OCI-LY1 (cell line): Measurements from ENCODE around the gene PLA2G6.

Experiments used
- H2AFZ ChIP-seq: fragments of 200-600 bp; sonication (generic), shearing (Covaris generic); 2 replicates; pipeline ENCODE4 v1.6.0; 2014; ENCODE audit warnings: antibody characterized with exemption, mild to moderate bottlenecking, low read length
- H3F3A ChIP-seq: fragments of 200-600 bp; sonication (generic), shearing (Covaris generic); 2 replicates; pipeline ENCODE4 v1.6.0; 2014; ENCODE audit warnings: mild to moderate bottlenecking, antibody characterized with exemption, low read length, moderate library complexity; ENCODE audit not compliant: insufficient read depth
- H3K27ac ChIP-seq: fragments of 200-600 bp; sonication (generic); 2 replicates; pipeline ENCODE4 v1.5.1; 2014; ENCODE audit warnings: low read length, mixed run types, mild to moderate bottlenecking, low read depth; ENCODE audit not compliant: poor library complexity, severe bottlenecking
- H3K27me3 ChIP-seq: fragments of 200-600 bp; sonication (generic); 2 replicates; pipeline ENCODE4 v1.6.0; 2014; ENCODE audit warnings: antibody characterized with exemption, mild to moderate bottlenecking, low read length, moderate library complexity; ENCODE audit not compliant: insufficient read depth
- H3K36me3 ChIP-seq: fragments of 200-600 bp; sonication (generic); 2 replicates; pipeline ENCODE4 v1.6.1; 2014; ENCODE audit warnings: mild to moderate bottlenecking, antibody characterized with exemption, low read length, moderate library complexity, mixed read lengths; ENCODE audit not compliant: insufficient read depth
- H3K4me1 ChIP-seq: fragments of 200-600 bp; sonication (generic); 2 replicates; pipeline ENCODE4 v1.5.1; 2014; ENCODE audit warnings: mild to moderate bottlenecking, low read length, moderate library complexity; ENCODE audit not compliant: insufficient read depth, severe bottlenecking
- H3K4me2 ChIP-seq: fragments of 200-600 bp; sonication (generic), shearing (Covaris generic); 2 replicates; pipeline ENCODE4 v1.6.1; 2014; ENCODE audit warnings: low read length
- H3K4me3 ChIP-seq: fragments of 200-600 bp; sonication (generic); 2 replicates; pipeline ENCODE4 v1.5.1; 2014; ENCODE audit warnings: low read length, low read depth, mild to moderate bottlenecking, mixed read lengths; ENCODE audit not compliant: poor library complexity, severe bottlenecking
- H3K79me2 ChIP-seq: fragments of 200-600 bp; shearing (Covaris generic); 2 replicates; pipeline ENCODE4 v1.6.1; 2016; ENCODE audit warnings: mixed run types, low read length, mixed read lengths; ENCODE audit not compliant: insufficient read depth
- H3K9ac ChIP-seq: fragments of 200-600 bp; sonication (generic), shearing (Covaris generic); 2 replicates; pipeline ENCODE4 v1.6.1; 2014; ENCODE audit warnings: mild to moderate bottlenecking, low read length, mixed read lengths
- H3K9me2 ChIP-seq: fragments of 200-600 bp; sonication (generic), shearing (Covaris generic); 2 replicates; pipeline ENCODE4 v1.6.1; 2014; ENCODE audit warnings: low read depth, mild to moderate bottlenecking, low read length, mixed read lengths
- H3K9me3 ChIP-seq: fragments of 200-600 bp; shearing (Covaris generic); 2 replicates; pipeline ENCODE4 v1.6.1; 2014; ENCODE audit warnings: low read length, mixed read lengths
- H4K20me1 ChIP-seq: fragments of 200-600 bp; sonication (generic), shearing (Covaris generic); 2 replicates; pipeline ENCODE4 v1.6.0; 2016; ENCODE audit warnings: mild to moderate bottlenecking, low read length; ENCODE audit not compliant: insufficient read depth
- CTCF ChIP-seq: fragments of 200-600 bp; sonication (generic), shearing (Covaris generic); IDR thresholded peaks from 2 replicates; pipeline ENCODE4 v1.5.1; 2017; ENCODE audit warnings: mild to moderate bottlenecking, antibody characterized with exemption, low read length, moderate library complexity, mixed read lengths
- EZH2 ChIP-seq: fragments of 200-600 bp; sonication (generic), shearing (Covaris generic); IDR thresholded peaks from 2 replicates; pipeline ENCODE4 v1.8.0; 2017; ENCODE audit warnings: borderline replicate concordance, mixed run types, mild to moderate bottlenecking, antibody characterized with exemption, low read length, moderate library complexity, mixed read lengths

Gene PLA2G6

GRCh38 chr22:38068641-38069371, 112.8 kb downstream of the PLA2G6 start:
- no peaks in the 10 kb centered on the region for H3K79me2 ChIP-seq
- H3K9me2 ChIP-seq, result no peaks in the 10 kb centered on the region
- H3K9ac ChIP-seq, result no peak overlapping the region
- no peaks in the 10 kb centered on the region for H3K27me3 ChIP-seq
- no peak overlapping the region for H3K4me2 ChIP-seq
- H3K4me3 ChIP-seq, result no peak overlapping the region
- H4K20me1 ChIP-seq, result no peaks in the 10 kb centered on the region
- H3F3A ChIP-seq, result no peaks in the 10 kb centered on the region
- H2AFZ ChIP-seq, result no peak overlapping the region
- H3K36me3 ChIP-seq, result peaks cover 15% of the 10 kb centered on the region; the same call in 1 of the 2 replicates
- TF ChIP-seq EZH2 (no peak), CTCF (no peak)
- no peaks in the 10 kb centered on the region for H3K9me3 ChIP-seq
- H3K27ac ChIP-seq, result no peak overlapping the region
- no peaks in the 10 kb centered on the region for H3K4me1 ChIP-seq

GRCh38 chr22:38067761-38068360, 113.8 kb downstream of the PLA2G6 start:
- Histone ChIP-seq H3K9me3 (no peaks in the 10 kb centered on the region), H3K4me2 (no peak overlapping the region), H3K27me3 (no peaks in the 10 kb centered on the region), H3F3A (no peaks in the 10 kb centered on the region), H4K20me1 (no peaks in the 10 kb centered on the region), H3K36me3 (peaks cover 14% of the 10 kb centered on the region), H3K27ac (no peak overlapping the region), H3K9me2 (no peaks in the 10 kb centered on the region), H3K4me3 (no peak overlapping the region), H2AFZ (no peak overlapping the region), H3K9ac (no peak overlapping the region), H3K79me2 (no peaks in the 10 kb centered on the region), H3K4me1 (no peaks in the 10 kb centered on the region)
- no peak for TF ChIP-seq EZH2
- no peak for TF ChIP-seq CTCF

GRCh38 chr22:38067028-38067415, 114.6 kb downstream of the PLA2G6 start:
- H3K27ac ChIP-seq, result no peak overlapping the region

More at GRCh38 chr22:38067028-38067415, 114.6 kb downstream of the PLA2G6 start:
- H3K9me3 ChIP-seq, result no peaks in the 10 kb centered on the region
- no peak overlapping the region for H3K4me2 ChIP-seq
- H3K9ac ChIP-seq, result no peak overlapping the region
- no peaks in the 10 kb centered on the region for H3K79me2 ChIP-seq
- no peak overlapping the region for H2AFZ ChIP-seq
- no peaks in the 10 kb centered on the region for H3F3A ChIP-seq
- no peaks in the 10 kb centered on the region for H3K27me3 ChIP-seq
- H4K20me1 ChIP-seq, result no peaks in the 10 kb centered on the region
- TF ChIP-seq CTCF (no peak), EZH2 (no peak)
- no peaks in the 10 kb centered on the region for H3K9me2 ChIP-seq
- no peaks in the 10 kb centered on the region for H3K4me1 ChIP-seq
- no peak overlapping the region for H3K4me3 ChIP-seq
- peaks cover 10% of the 10 kb centered on the region for H3K36me3 ChIP-seq
